ENCODE data around the gene TRIM62. TPM values are rescaled to one million over a fixed set of nuclear protein-coding genes. Genes with fewer than 3 reads are reported as not detected.

TRIM62 gene
- total RNA-seq, 1 experiment from 2014 or later, result 17.6 TPM

DNA sequence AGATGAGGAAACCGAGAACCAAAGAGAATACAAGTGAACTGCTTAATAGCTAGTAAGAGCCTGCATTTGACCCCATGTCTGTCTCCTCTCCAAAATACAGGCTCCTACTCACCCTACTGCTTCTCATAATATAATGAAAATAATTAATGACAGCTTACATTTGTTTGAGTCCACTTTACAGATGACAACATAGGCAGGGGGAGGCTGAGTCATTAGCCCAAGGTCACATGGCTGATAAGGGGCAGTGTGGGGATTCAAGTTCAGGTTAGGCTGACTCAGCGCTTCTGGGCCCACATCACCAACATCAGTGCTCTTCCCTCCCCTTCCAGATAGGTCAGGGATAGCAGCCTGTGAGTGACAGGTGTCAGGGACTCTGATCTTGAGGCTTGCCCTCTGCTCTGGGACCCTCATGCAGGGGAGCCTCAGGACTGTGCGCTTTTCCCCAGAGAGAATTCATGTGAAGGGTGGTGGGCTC lies 84.7 kb downstream of the TRIM62 start:
- Histone ChIP-seq H3K36me3 (peaks cover 3% of the 10 kb centered on the region; the same call in 1 of the 2 replicates), H3K4me3 (no peak overlapping the region), H3K27ac (peak overlapping the region; percentile 85), H3K27me3 (no peaks in the 10 kb centered on the region), H3K9me3 (replicated peaks) (no peaks in the 10 kb centered on the region), H3K4me1 (peaks cover 50% of the 10 kb centered on the region)
- no peak for DNase-seq

GRCh38 chr1:33096363-33097005 lies 85.4 kb downstream of the TRIM62 start:
- H3K4me3 ChIP-seq, result peak overlapping the region; percentile 26
- no peaks in the 10 kb centered on the region for H3K27me3 ChIP-seq
- H3K9me3 ChIP-seq (replicated peaks), result no peaks in the 10 kb centered on the region
- H3K27ac ChIP-seq, result peak overlapping the region; percentile 85
- peaks cover 50% of the 10 kb centered on the region for H3K4me1 ChIP-seq
- no peaks in the 10 kb centered on the region for H3K36me3 ChIP-seq
- peak; percentile 89 to 96 for DNase-seq

Other genes with a start within 250 kb of the TRIM62 start
- 10.5 and 10.9 TPM in 2 replicates for gene RNF19B, start 217.2 kb downstream of the TRIM62 start, total RNA-seq (2014; rRNA removed; shearing (Covaris generic))
- 279 and 283 TPM in 2 replicates for gene AK2, start 145.2 kb downstream of the TRIM62 start, total RNA-seq (2014; rRNA removed; shearing (Covaris generic))
- 8.4 and 8.8 TPM in 2 replicates for gene AZIN2, start 100.9 kb downstream of the TRIM62 start, total RNA-seq (2014; rRNA removed; shearing (Covaris generic))
- 27.3 and 29.3 TPM in 2 replicates for gene ZNF362, start 74.4 kb upstream of the TRIM62 start, total RNA-seq (2014; rRNA removed; shearing (Covaris generic))
- gene A3GALT2, start 139.1 kb upstream of the TRIM62 start, total RNA-seq (2014; rRNA removed; shearing (Covaris generic)), result not detected in 2 replicates
- 87.9 and 95.1 TPM in 2 replicates for gene PHC2, start 249.1 kb upstream of the TRIM62 start, total RNA-seq (2014; rRNA removed; shearing (Covaris generic))

Measured in SJCRH30 (cell line).